Glutamatergic neuron (in vitro differentiated cells): Measurements from ENCODE around the gene TIMM17B. TPM values are rescaled to one million over a fixed set of nuclear protein-coding genes. Genes with fewer than 3 reads are reported as not detected.

Experiments used
- DNase-seq: peaks from one replicate; pipeline ENCODE4 v3.0.0; 2022
- H3K27ac Mint-ChIP-seq: one replicate; pipeline ENCODE4 v1.8.0; 2020; ENCODE audit warnings: mild to moderate bottlenecking, mixed read lengths, inconsistent platforms; ENCODE audit not compliant: unreplicated experiment
- H3K27me3 Mint-ChIP-seq: one replicate; pipeline ENCODE4 v1.8.0; 2020; ENCODE audit warnings: mild to moderate bottlenecking, moderate library complexity, mixed read lengths, inconsistent platforms; ENCODE audit not compliant: unreplicated experiment
- H3K36me3 Mint-ChIP-seq: one replicate; pipeline ENCODE4 v1.8.0; 2020; ENCODE audit warnings: mild to moderate bottlenecking, mixed read lengths, inconsistent platforms; ENCODE audit not compliant: unreplicated experiment
- H3K4me1 Mint-ChIP-seq: one replicate; pipeline ENCODE4 v1.8.0; 2020; ENCODE audit warnings: mild to moderate bottlenecking, low read depth, mixed read lengths, inconsistent platforms; ENCODE audit not compliant: unreplicated experiment
- H3K4me3 Mint-ChIP-seq: one replicate; pipeline ENCODE4 v1.8.0; 2020; ENCODE audit warnings: mild to moderate bottlenecking, mixed read lengths, inconsistent platforms; ENCODE audit not compliant: unreplicated experiment
- H3K9me3 Mint-ChIP-seq: one replicate; pipeline ENCODE4 v1.8.0; 2020; ENCODE audit warnings: mild to moderate bottlenecking, moderate library complexity, mixed read lengths, inconsistent platforms; ENCODE audit not compliant: unreplicated experiment
- CTCF ChIP-seq: fragments of 200-600 bp; sonication (generic); IDR thresholded peaks from one replicate; pipeline ENCODE4 v1.5.0; 2021; ENCODE audit not compliant: partially characterized antibody, unreplicated experiment
- total RNA-seq: library from RNA; stranded (reverse); fragmentation: NEBNext Ultra II Directional; extraction: Animal tissue kit (Norgen Biotek cat#: 25700); gene quantifications from one replicate; pipeline ENCODE4 v1.2.1, GENCODE V29; 2021; ENCODE audit not compliant: unreplicated experiment

The TIMM17B gene
- total RNA-seq, 1 donor from 2014 or later, result 71.8 TPM

GRCh38 chrX:48935301-48935670 is 37.7 kb upstream of the TIMM17B start:
- no peak overlapping the region for H3K27ac Mint-ChIP-seq

GRCh38 chrX:48934581-48935300 is 37.2 kb upstream of the TIMM17B start:
- Mint-ChIP-seq H3K4me3 (no peak overlapping the region), H3K27me3 (peaks cover 3% of the 10 kb centered on the region), H3K36me3 (no peaks in the 10 kb centered on the region), H3K4me1 (peaks cover 2% of the 10 kb centered on the region), H3K9me3 (no peaks in the 10 kb centered on the region), H3K27ac (no peak overlapping the region)
- DNase-seq, result no peak
- no peak for TF ChIP-seq CTCF

More at GRCh38 chrX:48935301-48935670, 37.7 kb upstream of the TIMM17B start:
- H3K4me3 Mint-ChIP-seq, result no peak overlapping the region
- H3K36me3 Mint-ChIP-seq, result no peaks in the 10 kb centered on the region
- H3K4me1 Mint-ChIP-seq, result peaks cover 3% of the 10 kb centered on the region
- peaks cover 1% of the 10 kb centered on the region for H3K27me3 Mint-ChIP-seq
- TF ChIP-seq CTCF, result no peak
- no peak for DNase-seq
- H3K9me3 Mint-ChIP-seq, result no peaks in the 10 kb centered on the region

GRCh38 chrX:48933757-48934156 is 36.2 kb upstream of the TIMM17B start:
- H3K27ac Mint-ChIP-seq, result no peak overlapping the region

GRCh38 chrX:48927736-48928382 is 30.3 kb upstream of the TIMM17B start:
- H3K4me1 Mint-ChIP-seq, result peaks cover 12% of the 10 kb centered on the region
- H3K4me3 Mint-ChIP-seq, result peak overlapping the region; percentile 76
- H3K9me3 Mint-ChIP-seq, result peaks cover 8% of the 10 kb centered on the region
- peak; percentile 39 for DNase-seq
- H3K27ac Mint-ChIP-seq, result peak overlapping the region; percentile 81
- H3K36me3 Mint-ChIP-seq, result peaks cover 4% of the 10 kb centered on the region
- TF ChIP-seq CTCF, result no peak
- peaks cover 3% of the 10 kb centered on the region for H3K27me3 Mint-ChIP-seq

More at GRCh38 chrX:48933757-48934156, 36.2 kb upstream of the TIMM17B start:
- peaks cover 3% of the 10 kb centered on the region for H3K27me3 Mint-ChIP-seq
- peaks cover 2% of the 10 kb centered on the region for H3K4me1 Mint-ChIP-seq
- H3K9me3 Mint-ChIP-seq, result no peaks in the 10 kb centered on the region
- no peak for TF ChIP-seq CTCF
- DNase-seq, result no peak
- no peak overlapping the region for H3K4me3 Mint-ChIP-seq
- no peaks in the 10 kb centered on the region for H3K36me3 Mint-ChIP-seq

GRCh38 chrX:48927123-48927522 is 29.6 kb upstream of the TIMM17B start:
- Mint-ChIP-seq H3K9me3 (peaks cover 8% of the 10 kb centered on the region), H3K27ac (peak overlapping the region; percentile 81), H3K4me1 (peaks cover 12% of the 10 kb centered on the region), H3K4me3 (peak overlapping the region; percentile 76), H3K27me3 (peaks cover 3% of the 10 kb centered on the region), H3K36me3 (peaks cover 4% of the 10 kb centered on the region)
- TF ChIP-seq CTCF, result no peak
- peak; percentile 34 for DNase-seq
